NCI-H1694 treated with DMSO at 0.1 percent for 48 hours (cell line): ENCODE measurements around the gene KAZN.

ENCODE experiments used
- DNase-seq: peaks from one replicate; lab custom pipeline; 2025; lab: John Stamatoyannopoulos, UW

Gene KAZN

GRCh38 chr1:14980621-14981218, 382.2 kb downstream of the KAZN start:
- DNase-seq = no peak

GRCh38 chr1:14982029-14982428, 383.5 kb downstream of the KAZN start:
- DNase-seq = no peak

GRCh38 chr1:14983277-14983676, 384.8 kb downstream of the KAZN start:
- DNase-seq = no peak

- DNase-seq = no peak
Observed at GRCh38 chr1:14986168-14986567, 387.7 kb downstream of the KAZN start.

GRCh38 chr1:14987829-14988603, 389.5 kb downstream of the KAZN start:
- DNase-seq = no peak

GRCh38 chr1:14988636-14989035, 390.2 kb downstream of the KAZN start:
- DNase-seq = no peak

- DNase-seq = no peak
Observed at GRCh38 chr1:14989931-14990728, 391.6 kb downstream of the KAZN start.

GRCh38 chr1:14993414-14993813, 394.9 kb downstream of the KAZN start:
- no peak for DNase-seq

- DNase-seq = no peak
Observed at GRCh38 chr1:14994148-14994547, 395.7 kb downstream of the KAZN start.

- DNase-seq = no peak
Observed at GRCh38 chr1:14994841-14995437, 396.5 kb downstream of the KAZN start.

- DNase-seq = no peak
Observed at GRCh38 chr1:14996133-14997050, 397.9 kb downstream of the KAZN start.

- DNase-seq = no peak
Observed at GRCh38 chr1:14997646-14998276, 399.3 kb downstream of the KAZN start.

- no peak for DNase-seq
Observed at GRCh38 chr1:14999441-14999840, 401.0 kb downstream of the KAZN start.

GRCh38 chr1:15000030-15000429, 401.5 kb downstream of the KAZN start:
- DNase-seq = no peak

- DNase-seq = no peak
Observed at GRCh38 chr1:15000671-15001070, 402.2 kb downstream of the KAZN start.

- DNase-seq = no peak
Observed at GRCh38 chr1:15001317-15001915, 402.9 kb downstream of the KAZN start.

GRCh38 chr1:15002325-15002724, 403.8 kb downstream of the KAZN start:
- DNase-seq = no peak

- no peak for DNase-seq
Observed at GRCh38 chr1:15004396-15004795, 405.9 kb downstream of the KAZN start.

- DNase-seq = no peak
Observed at GRCh38 chr1:15005116-15005515, 406.6 kb downstream of the KAZN start.

- DNase-seq = no peak
Observed at GRCh38 chr1:15007368-15007767, 408.9 kb downstream of the KAZN start.

GRCh38 chr1:15007842-15008241, 409.4 kb downstream of the KAZN start:
- DNase-seq = no peak
